ENCODE results near the gene IRX3.

Gene IRX3

GRCh38 chr16:54289945-54290832 lies 3.6 kb upstream of the IRX3 start:
- no peak for DNase-seq (ENCODE audit: low read depth in 1 of 2, low spot score in 1 of 2)
- TF ChIP-seq REST (IDR thresholded peaks at IDR 0.05; ENCODE audit: insufficient replicate concordance, low read depth) (no peak), SPI1 (IDR thresholded peaks at IDR 0.05; ENCODE audit: borderline replicate concordance, low read depth) (no peak), CTCF (IDR thresholded peaks at IDR 0.05; ENCODE audit: insufficient read depth, low read length) (no peak), GABPA (IDR thresholded peaks at IDR 0.05; ENCODE audit: low read depth) (no peak), POLR2AphosphoS5 (IDR thresholded peaks at IDR 0.05; ENCODE audit: low read depth) (no peak)
- Histone ChIP-seq H3K4me3 (replicated peaks; ENCODE audit: insufficient read depth, low read length) (no peak overlapping the region), H3K27me3 (ENCODE audit: insufficient read depth, poor library complexity, severe bottlenecking) (peaks cover 16% of the 10 kb centered on the region), H3K27ac (replicated peaks) (no peak overlapping the region)

- TF ChIP-seq POLR2AphosphoS5 (IDR thresholded peaks at IDR 0.05; ENCODE audit: low read depth), result no peak
- no peak for TF ChIP-seq CTCF (IDR thresholded peaks at IDR 0.05; ENCODE audit: insufficient read depth, low read length)
- TF ChIP-seq SPI1 (IDR thresholded peaks at IDR 0.05; ENCODE audit: borderline replicate concordance, low read depth), result no peak
- TF ChIP-seq GABPA (IDR thresholded peaks at IDR 0.05; ENCODE audit: low read depth), result no peak
- TF ChIP-seq REST (IDR thresholded peaks at IDR 0.05; ENCODE audit: insufficient replicate concordance, low read depth), result no peak
- no peak for DNase-seq (ENCODE audit: low read depth in 1 of 2, low spot score in 1 of 2)
These were observed 2.8 kb upstream of the IRX3 start for GRCh38 chr16:54289242-54289944.

GRCh38 chr16:54288835-54289241 lies 2.3 kb upstream of the IRX3 start:
- TF ChIP-seq REST (IDR thresholded peaks at IDR 0.05; ENCODE audit: insufficient replicate concordance, low read depth) (no peak), CTCF (IDR thresholded peaks at IDR 0.05; ENCODE audit: insufficient read depth, low read length) (no peak), SPI1 (IDR thresholded peaks at IDR 0.05; ENCODE audit: borderline replicate concordance, low read depth) (no peak), POLR2AphosphoS5 (IDR thresholded peaks at IDR 0.05; ENCODE audit: low read depth) (no peak), GABPA (IDR thresholded peaks at IDR 0.05; ENCODE audit: low read depth) (no peak)
- Histone ChIP-seq H3K27ac (replicated peaks) (no peak overlapping the region), H3K27me3 (ENCODE audit: insufficient read depth, poor library complexity, severe bottlenecking) (peaks cover 21% of the 10 kb centered on the region), H3K4me3 (replicated peaks; ENCODE audit: insufficient read depth, low read length) (no peak overlapping the region)
- DNase-seq (ENCODE audit: low read depth in 1 of 2, low spot score in 1 of 2), result no peak

More at GRCh38 chr16:54289242-54289944, 2.8 kb upstream of the IRX3 start:
- peaks cover 18% of the 10 kb centered on the region for H3K27me3 ChIP-seq (ENCODE audit: insufficient read depth, poor library complexity, severe bottlenecking)
- no peak overlapping the region for H3K4me3 ChIP-seq (replicated peaks; ENCODE audit: insufficient read depth, low read length)
- no peak overlapping the region for H3K27ac ChIP-seq (replicated peaks)

Data from HL-60 (cell line).